A673 (cell line): Measurements from ENCODE around the gene LRP1B. TPM values are rescaled to one million over a fixed set of nuclear protein-coding genes. Genes with fewer than 3 reads are reported as not detected.

Source experiments
- BruUV-seq: library from RNA; stranded (reverse); fragments of 400-500 nt; replicated peaks from 2 replicates; lab custom pipeline; 2021; lab: Mats Ljungman, UMichigan
- CTCF ChIA-PET: fragments of 300-600 bp; sonication (Branson Sonifier 250); formaldehyde crosslinking; loops from one replicate; lab custom pipeline; 2022; ENCODE audit warnings: antibody characterized with exemption; lab: Charles Lee
- POLR2A ChIA-PET: fragments of 300-600 bp; sonication (Branson Sonifier 250); formaldehyde crosslinking; loops from one replicate; lab custom pipeline; 2022; ENCODE audit warnings: antibody characterized with exemption; ENCODE audit not compliant: low non-redundant PET; lab: Charles Lee
- DNase-seq: peaks from one replicate; pipeline ENCODE4 v3.0.0-alpha.2; 2015; ENCODE audit warnings: low spot score
- H3K27ac ChIP-seq: fragments of 200-600 bp; sonication (generic); 2 replicates; pipeline ENCODE4 v1.5.1; 2016; ENCODE audit warnings: mixed run types, low read depth, mild to moderate bottlenecking, mixed read lengths, antibody characterized with exemption, low read length; ENCODE audit not compliant: poor library complexity, severe bottlenecking
- H3K27me3 ChIP-seq: fragments of 200-600 bp; sonication (generic); replicated peaks from 2 replicates; pipeline ENCODE4 v1.6.1; 2017; ENCODE audit warnings: mixed run types, low read depth, mild to moderate bottlenecking, mixed read lengths, antibody characterized with exemption, low read length; ENCODE audit not compliant: insufficient read depth, poor library complexity
- H3K36me3 ChIP-seq: fragments of 200-600 bp; sonication (generic); 2 replicates; pipeline ENCODE4 v1.6.1; 2016; ENCODE audit warnings: mixed run types, mild to moderate bottlenecking, mixed read lengths, antibody characterized with exemption, low read length; ENCODE audit not compliant: insufficient read depth, poor library complexity, severe bottlenecking
- H3K4me1 ChIP-seq: fragments of 200-600 bp; sonication (generic); 2 replicates; pipeline ENCODE4 v1.6.1; 2017; ENCODE audit warnings: mixed run types, mild to moderate bottlenecking, mixed read lengths, antibody characterized with exemption, low read length; ENCODE audit not compliant: insufficient read depth, poor library complexity, severe bottlenecking
- H3K4me3 ChIP-seq: fragments of 200-600 bp; sonication (generic); 2 replicates; pipeline ENCODE4 v1.5.1; 2016; ENCODE audit warnings: low read depth, mixed run types, mild to moderate bottlenecking, mixed read lengths, low read length; ENCODE audit not compliant: poor library complexity, severe bottlenecking
- H3K9me3 ChIP-seq: fragments of 200-600 bp; sonication (generic); 2 replicates; pipeline ENCODE4 v1.6.1; 2016; ENCODE audit warnings: mixed run types, low read depth, mild to moderate bottlenecking, mixed read lengths, antibody characterized with exemption, low read length; ENCODE audit not compliant: poor library complexity, severe bottlenecking
- CTCF ChIP-seq: fragments of 300-800, 200-600 bp; sonication (generic); conservative IDR thresholded peaks from 2 replicates; pipeline ENCODE4 v1.5.1; 2017; ENCODE audit warnings: low read depth, mild to moderate bottlenecking, antibody characterized with exemption, low read length, moderate library complexity, mixed read lengths
- EZH2 ChIP-seq: fragments of 200-600 bp; sonication (generic); IDR thresholded peaks from 2 replicates; pipeline ENCODE4 v1.6.1; 2017; ENCODE audit warnings: borderline replicate concordance, low read depth, mild to moderate bottlenecking, mixed read lengths, antibody characterized with exemption, low read length; ENCODE audit not compliant: poor library complexity, severe bottlenecking
- intact Hi-C: fragments of 100-400 bp; cut with micrococcal nuclease; formaldehyde crosslinking; loops from one replicate; pipeline ENCODE4 v1.10.0; 2022; ENCODE audit not compliant: unreplicated experiment
- total RNA-seq: library from RNA; stranded (reverse); gene quantifications from 2 replicates; pipeline ENCODE4 v1.2.3, GENCODE V29; 2021

The LRP1B gene
- total RNA-seq, 1 experiment from 2014 or later, result 9.9 TPM

- BruUV-seq, result no TSS peak
These were observed 541.5 kb downstream of the LRP1B start for GRCh38 chr2:141589314-141589713.

GRCh38 chr2:141586985-141587384 is 543.8 kb downstream of the LRP1B start:
- ChIA-PET CTCF (interaction anchor here (0.6 kb wide), 1 partner anchor 348 kb away, joined by 13 read pairs; no protein-coding TSS in a partner anchor), POLR2A (no interaction called here)
- peaks cover 5% of the 10 kb centered on the region for H3K4me1 ChIP-seq
- no peak overlapping the region for H3K4me3 ChIP-seq
- no peak overlapping the region for H3K27ac ChIP-seq
- no peaks in the 10 kb centered on the region for H3K36me3 ChIP-seq
- intact Hi-C loops, result no loop called here
- BruUV-seq, result no TSS peak
- H3K27me3 ChIP-seq, result no peaks in the 10 kb centered on the region
- no peak for DNase-seq
- H3K9me3 ChIP-seq, result no peaks in the 10 kb centered on the region
- TF ChIP-seq EZH2, result no peak
- no peak for TF ChIP-seq CTCF

More at GRCh38 chr2:141589314-141589713, 541.5 kb downstream of the LRP1B start:
- H3K27me3 ChIP-seq, result no peaks in the 10 kb centered on the region
- no peak overlapping the region for H3K27ac ChIP-seq
- ChIA-PET POLR2A (no interaction called here), CTCF (no interaction called here)
- H3K36me3 ChIP-seq, result no peaks in the 10 kb centered on the region
- H3K9me3 ChIP-seq, result no peaks in the 10 kb centered on the region
- intact Hi-C loops, result no loop called here
- DNase-seq, result no peak
- peaks cover 5% of the 10 kb centered on the region for H3K4me1 ChIP-seq
- TF ChIP-seq EZH2 (no peak), CTCF (no peak)
- H3K4me3 ChIP-seq, result no peak overlapping the region

- no peak for DNase-seq
- Histone ChIP-seq H3K27me3 (no peaks in the 10 kb centered on the region), H3K9me3 (no peaks in the 10 kb centered on the region), H3K27ac (no peak overlapping the region), H3K4me3 (no peak overlapping the region), H3K4me1 (no peaks in the 10 kb centered on the region), H3K36me3 (no peaks in the 10 kb centered on the region)
- ChIA-PET CTCF (no interaction called here), POLR2A (no interaction called here)
- BruUV-seq, result no TSS peak
- intact Hi-C loops, result no loop called here
- TF ChIP-seq EZH2 (no peak), CTCF (no peak)
These were observed 548.6 kb downstream of the LRP1B start for GRCh38 chr2:141582213-141582612.
